Adipose tissue (tissue), 3 donors: ENCODE measurements around the gene PPT2. TPM values are rescaled to one million over a fixed set of nuclear protein-coding genes. Genes with fewer than 3 reads are reported as not detected.
A peak's percentile ranks its signal among the peaks of the same experiment; 100 is the strongest.

Experiments
- H3K27ac ChIP-seq: one replicate; pipeline ENCODE4 v1.5.1; 2013; ENCODE audit warnings: low read depth, low read length
- WGBS, 3 donors: extraction: QIAGEN DNeasy Blood & Tissue Kit; methylation state at CpG; one replicate each; pipeline ENCODE4 v1.1.7; 2013; 5-methylcytosine and 5-hydroxymethylcytosine counted together
- polyA plus RNA-seq, 3 donors: library from polyadenylated mRNA; stranded (reverse); fragments of 200-250 nt; gene quantifications; one replicate each; pipeline ENCODE4 v1.2.3, GENCODE V29; 2013
- donor health status: healthy with polysubstance abuse.
- donor health status: Bipolar disorder and iron deficiency.
- donor health status: healthy.

The PPT2 gene
- polyA plus RNA-seq, 3 donors, result 6.3 to 18.5 (median 13.2) TPM

- H3K27ac ChIP-seq, result no peak overlapping the region
- WGBS, 3 donors, result 67 to 86% (median 78%) methylated on average over 2 of the region's 2 CpGs
These were observed 14.4 kb downstream of the PPT2 start for GRCh38 chr6:32168350-32168749.

DNA sequence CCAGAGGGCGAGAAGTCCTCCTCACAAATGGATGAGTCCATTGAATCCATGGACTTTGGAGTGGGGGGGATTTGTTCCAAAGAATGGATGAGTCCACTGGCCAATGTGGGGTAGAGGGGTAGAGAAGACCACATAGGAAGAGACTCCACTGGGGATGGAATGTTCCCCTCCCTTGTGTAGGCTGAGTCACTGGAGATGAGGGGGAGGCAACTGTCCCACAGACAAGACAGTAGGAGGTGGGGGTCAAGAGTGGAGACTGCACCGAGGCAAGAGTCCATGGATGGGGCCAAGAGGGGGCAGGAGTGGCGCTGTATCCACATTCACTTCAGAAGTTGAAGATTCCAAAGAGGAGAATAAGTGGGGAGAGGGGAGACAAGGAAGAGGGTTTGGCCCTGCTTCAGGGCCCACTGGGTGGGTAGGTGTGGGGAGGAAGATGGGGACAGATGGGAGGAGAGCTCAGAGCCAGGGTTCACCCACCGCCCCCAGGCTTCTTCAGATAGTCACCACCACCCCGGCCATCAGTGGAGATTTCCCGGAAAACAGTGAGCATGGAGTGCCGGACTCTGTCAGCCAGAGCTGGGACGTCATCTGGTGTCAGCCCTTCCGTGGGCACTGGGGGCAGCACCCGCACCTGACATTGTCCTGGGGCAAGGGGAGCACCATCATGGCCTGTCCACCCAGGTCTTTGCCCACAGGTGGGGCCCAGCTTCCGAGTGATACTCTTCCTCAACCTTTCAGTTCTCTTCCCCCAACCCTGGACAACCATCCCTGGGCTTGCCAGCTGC is 15.1 kb downstream of the PPT2 start:
- WGBS, 3 donors, result 81 to 84% (median 83%) methylated on average over 11 of the region's 11 CpGs
- H3K27ac ChIP-seq, result no peak overlapping the region

DNA sequence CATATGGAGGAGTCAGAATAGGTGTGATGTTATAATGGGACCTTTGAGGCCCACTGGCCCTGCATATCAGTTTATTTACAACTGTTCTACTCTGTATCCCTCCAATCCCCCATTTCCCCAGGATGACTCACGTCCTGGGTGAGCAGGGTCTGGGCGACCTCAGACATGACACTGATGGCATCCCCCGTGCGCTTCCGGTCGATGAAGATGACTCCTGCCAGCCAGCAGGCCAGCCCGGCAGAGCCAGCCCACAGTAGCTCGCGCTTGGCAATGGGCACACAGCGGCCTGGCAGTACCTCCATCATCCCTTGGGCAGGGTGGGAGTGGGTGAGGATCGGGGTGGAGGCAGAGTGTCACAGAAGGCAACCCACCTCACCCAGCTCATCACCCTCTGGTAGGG is 16.4 kb downstream of the PPT2 start:
- WGBS, 3 donors, result 90 to 98% (median 92%) methylated on average over 11 of the region's 11 CpGs
- H3K27ac ChIP-seq, result no peak overlapping the region

DNA sequence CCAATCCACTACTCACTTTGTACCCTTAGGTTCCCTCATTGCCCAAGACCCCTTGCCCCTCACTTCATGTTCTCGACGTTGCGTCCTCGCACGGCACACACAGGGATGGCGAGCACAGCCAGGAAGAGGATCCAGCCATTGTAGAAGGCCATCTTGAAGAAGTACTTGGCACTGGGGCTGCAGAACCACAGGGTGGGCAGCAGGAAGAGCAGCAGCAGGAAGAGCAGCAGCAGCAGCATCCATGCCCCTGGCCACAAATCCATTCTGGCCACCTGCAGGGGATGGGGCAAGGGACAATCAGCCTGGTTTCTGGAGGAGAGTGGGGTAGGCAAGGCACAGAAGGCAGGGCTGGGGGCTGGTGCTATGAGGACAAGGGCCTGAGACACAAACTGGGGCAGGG is 17.3 kb downstream of the PPT2 start:
- H3K27ac ChIP-seq, result no peak overlapping the region
- WGBS, 3 donors, result 91 to 96% (median 95%) methylated on average over 6 of the region's 6 CpGs

- H3K27ac ChIP-seq, result no peak overlapping the region
- 68 to 71% (median 70%) methylated on average over 4 of the region's 4 CpGs for WGBS, 3 donors
These were observed 19.2 kb downstream of the PPT2 start for GRCh38 chr6:32173051-32173727.

DNA sequence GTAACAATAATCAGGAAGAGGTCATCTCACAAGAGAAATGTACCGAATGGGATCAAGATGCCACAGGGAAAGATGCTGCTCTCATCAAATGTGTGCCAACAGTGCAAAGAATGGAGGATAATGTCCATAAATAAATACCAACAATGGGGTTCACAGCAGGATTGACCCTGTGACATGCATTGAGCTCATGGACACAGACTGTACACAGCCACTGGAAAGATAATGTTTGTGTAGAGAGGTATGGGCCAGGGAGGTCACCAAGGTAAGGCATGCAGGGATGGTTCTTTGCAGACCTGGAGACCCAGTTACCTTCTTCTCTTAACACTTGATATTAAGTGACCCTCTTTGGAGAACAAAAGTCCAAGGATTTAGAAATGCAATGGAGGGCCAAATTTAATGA is 20.5 kb downstream of the PPT2 start:
- 84 to 89% (median 88%) methylated on average over 1 of the region's 1 CpG for WGBS, 3 donors
- no peak overlapping the region for H3K27ac ChIP-seq

DNA sequence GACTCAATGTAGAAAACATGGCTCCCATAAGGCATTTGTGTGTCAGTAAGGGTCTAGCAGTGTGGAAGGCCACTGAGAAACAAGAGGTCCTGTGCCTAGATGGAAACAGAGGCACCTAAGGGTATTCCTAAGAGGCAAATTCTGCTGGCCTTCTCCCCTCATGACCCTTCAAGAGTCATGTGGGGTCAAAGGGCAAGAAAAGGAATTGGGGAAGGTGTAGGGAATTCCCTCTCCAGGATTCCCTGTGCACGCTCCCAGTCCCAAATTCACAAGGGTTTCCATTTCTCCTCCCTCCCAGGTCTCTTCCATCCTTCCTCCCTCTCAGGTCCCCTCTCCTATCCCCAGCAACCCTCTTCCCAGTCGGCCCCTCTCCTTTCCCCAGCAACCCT is 21.4 kb downstream of the PPT2 start:
- 12 to 13% (median 13%) methylated on average over 2 of the region's 2 CpGs for whole genome bisulfite sequencing, 3 donors
- H3K27ac ChIP-seq, result no peak overlapping the region

DNA sequence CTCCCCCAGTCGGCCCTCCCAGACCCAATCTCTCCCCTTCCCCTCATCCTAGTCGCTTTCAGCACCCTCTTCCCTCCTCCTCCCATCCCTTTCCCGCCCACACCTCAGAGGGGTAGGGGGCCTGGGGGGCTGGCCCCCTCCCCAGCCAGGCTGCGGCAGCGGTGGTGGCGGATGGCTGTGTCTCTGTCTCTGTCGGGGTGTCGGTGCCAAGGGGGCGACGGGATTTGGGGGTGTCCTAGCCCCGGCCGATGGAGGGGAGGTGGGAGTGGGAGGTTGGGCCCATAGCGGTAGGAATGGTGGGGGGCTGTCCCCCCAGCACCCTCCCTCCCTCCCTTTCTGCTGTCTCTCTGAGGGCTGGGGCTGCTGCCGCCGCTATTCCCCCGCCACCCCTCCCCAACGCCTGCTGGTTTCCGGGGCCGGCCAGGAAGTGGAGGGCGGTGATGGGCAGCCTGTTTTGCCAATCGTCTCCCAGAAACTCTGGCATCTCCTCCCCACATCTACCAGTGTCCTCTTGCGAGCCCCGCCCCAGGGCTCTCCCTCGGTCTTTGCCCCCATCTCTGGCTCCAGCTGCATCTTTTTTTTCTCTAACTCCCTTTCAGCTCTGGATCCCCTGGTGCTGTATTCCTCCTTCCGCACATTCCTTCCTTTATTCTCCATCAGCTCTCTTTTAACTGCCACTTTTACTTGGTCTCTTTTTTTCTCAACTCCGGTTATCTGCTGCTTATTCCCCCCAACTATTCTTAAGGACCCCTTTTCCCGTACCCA is 22.0 kb downstream of the PPT2 start, which contains the start of gene AGPAT1:
Gene AGPAT1 (minus strand): TSS at position 374 of the 765 bp plus-strand sequence. CDS start 4,588 bp downstream, outside the sequence.
- peak within 1 kb of the TSS; percentile 51 for H3K27ac ChIP-seq
- WGBS, 3 donors, result 1% methylated on average over 23 to 27 of the region's 27 CpGs

GRCh38 chr6:32176476-32177182 is 22.7 kb downstream of the PPT2 start:
- WGBS, 3 donors, result 16 to 28% (median 26%) methylated on average over 5 of the region's 5 CpGs
- H3K27ac ChIP-seq, result peak overlapping the region; percentile 51

GRCh38 chr6:32177183-32177787 is 23.3 kb downstream of the PPT2 start:
- H3K27ac ChIP-seq, result peak overlapping the region; percentile 51
- 0 to 1% (median 0%) methylated on average over 19 to 20 of the region's 20 CpGs for WGBS, 3 donors

DNA sequence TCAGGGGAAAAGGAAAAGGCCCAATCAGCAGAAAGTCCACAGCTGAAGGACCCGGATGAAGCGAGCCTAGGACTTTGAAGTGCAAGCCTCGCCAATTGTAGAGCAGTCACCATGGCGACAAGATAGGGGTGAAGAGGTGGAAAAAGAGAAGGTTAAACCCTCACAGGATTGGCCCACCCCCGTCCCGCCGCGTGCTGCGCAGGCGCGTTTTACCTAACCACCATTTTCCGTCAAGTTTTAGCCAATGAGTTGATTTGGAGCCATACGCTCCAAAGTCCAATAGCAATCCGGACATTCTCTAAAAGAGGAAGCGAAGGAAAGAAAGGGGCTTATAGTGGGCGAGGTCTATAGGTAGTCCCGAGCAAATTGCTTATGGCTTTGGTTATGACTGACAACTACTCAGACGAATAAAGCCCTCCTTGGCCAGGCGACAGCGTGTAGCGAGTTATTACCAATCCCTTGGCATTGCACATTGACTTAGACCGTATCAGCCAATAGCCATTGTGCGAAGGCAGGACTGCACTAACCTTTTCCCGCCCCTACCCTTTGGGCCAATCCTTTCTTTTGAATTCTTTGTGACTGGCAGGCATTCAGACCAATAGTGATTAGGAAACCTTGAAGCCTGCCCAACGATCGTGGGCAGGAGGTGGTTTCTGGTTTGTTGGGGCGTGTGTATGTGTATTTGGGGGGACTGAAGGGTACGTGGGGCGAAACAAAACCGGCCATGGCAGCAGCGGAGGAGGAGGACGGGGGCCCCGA is 24.0 kb downstream of the PPT2 start, which contains the start of gene RNF5:
Gene RNF5 (plus strand): TSS at position 618 of the 759 bp plus-strand sequence. CDS start 107 bp downstream, at position 725.
- WGBS, 3 donors, result 0 to 1% (median 0%) methylated on average over 33 of the region's 33 CpGs
- peak within 1 kb of the TSS; percentile 51 for H3K27ac ChIP-seq

GRCh38 chr6:32178547-32179440 is 24.9 kb downstream of the PPT2 start:
- 3 to 4% (median 4%) methylated on average over 24 of the region's 24 CpGs for WGBS, 3 donors

DNA sequence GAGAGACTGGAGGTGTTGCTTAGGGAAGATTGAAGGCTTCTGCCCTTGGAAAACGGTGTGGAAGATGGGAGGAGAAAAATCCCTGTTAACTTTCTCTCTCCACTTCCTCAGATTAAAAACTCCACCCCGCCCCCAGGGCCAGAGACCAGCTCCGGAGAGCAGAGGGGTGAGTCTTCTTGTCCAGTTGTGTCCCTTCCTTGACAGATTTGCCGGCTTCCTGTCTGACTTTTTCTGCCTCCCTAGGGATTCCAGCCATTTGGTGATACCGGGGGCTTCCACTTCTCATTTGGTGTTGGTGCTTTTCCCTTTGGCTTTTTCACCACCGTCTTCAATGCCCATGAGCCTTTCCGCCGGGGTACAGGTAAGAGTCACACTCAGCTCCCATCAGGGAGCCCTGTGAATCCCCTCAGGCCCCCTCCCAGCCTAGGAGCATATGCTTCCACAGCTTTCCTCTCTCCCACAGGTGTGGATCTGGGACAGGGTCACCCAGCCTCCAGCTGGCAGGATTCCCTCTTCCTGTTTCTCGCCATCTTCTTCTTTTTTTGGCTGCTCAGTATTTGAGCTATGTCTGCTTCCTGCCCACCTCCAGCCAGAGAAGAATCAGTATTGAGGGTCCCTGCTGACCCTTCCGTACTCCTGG is 25.9 kb downstream of the PPT2 start:
- H3K27ac ChIP-seq, result no peak overlapping the region
- WGBS, 3 donors, result 56 to 69% (median 69%) methylated on average over 10 of the region's 10 CpGs

More at GRCh38 chr6:32178547-32179440, 24.9 kb downstream of the PPT2 start:
- H3K27ac ChIP-seq, result no peak overlapping the region

- H3K27ac ChIP-seq, result no peak overlapping the region
These were observed 27.3 kb downstream of the PPT2 start for GRCh38 chr6:32181148-32181702.

GRCh38 chr6:32181915-32182529 is 28.1 kb downstream of the PPT2 start:
- WGBS, 3 donors, result 67 to 92% (median 78%) methylated on average over 10 of the region's 10 CpGs
- no peak overlapping the region for H3K27ac ChIP-seq

More at GRCh38 chr6:32181148-32181702, 27.3 kb downstream of the PPT2 start:
- WGBS, 3 donors, result 86 to 92% (median 89%) methylated on average over 14 to 15 of the region's 15 CpGs
